Measurements from ENCODE around the gene AKAP6. TPM values are rescaled to one million over a fixed set of nuclear protein-coding genes. Genes with fewer than 3 reads are reported as not detected.

AKAP6 gene
- total RNA-seq, 1 experiment from 2014 or later, result 1.1 TPM

DNA sequence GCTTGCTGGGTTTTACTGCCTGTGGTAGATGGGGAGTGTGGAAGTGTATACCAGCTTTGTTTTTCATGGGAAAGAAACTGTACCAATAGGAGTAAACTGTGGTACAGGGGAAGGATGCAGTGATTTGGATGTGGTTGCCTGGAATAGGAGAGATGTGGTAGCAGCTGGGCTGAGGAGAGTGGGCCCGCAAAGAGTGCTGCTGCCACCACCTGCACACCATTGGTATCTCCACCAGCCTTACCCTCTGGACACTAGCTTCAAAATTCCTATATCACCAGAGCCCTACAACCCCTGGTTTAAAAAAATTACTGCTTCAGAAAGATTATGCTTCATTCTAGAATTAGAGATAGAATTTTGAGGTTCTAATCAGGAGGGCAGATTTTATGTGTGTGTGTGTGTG, 53.6 kb downstream of the AKAP6 start:
- no peaks in the 10 kb centered on the region for H3K79me1 ChIP-seq (ENCODE audit: insufficient read depth, low read depth, low read length, poor library complexity, severe bottlenecking)
- no peak overlapping the region for H3K56ac ChIP-seq (ENCODE audit: insufficient read length, low read depth, low read length)
- H4K8ac ChIP-seq (replicated peaks; ENCODE audit: insufficient read length, low read depth, low read length), result no peak overlapping the region
- no peak overlapping the region for H3K27ac ChIP-seq (ENCODE audit: insufficient read length, low read depth, low read length)
- no peak overlapping the region for H3K23ac ChIP-seq (ENCODE audit: insufficient read length, low read depth, low read length)
- H2BK15ac ChIP-seq (ENCODE audit: low read depth, low read length), result no peak overlapping the region
- no peak overlapping the region for H3K9ac ChIP-seq (ENCODE audit: extremely low read depth, insufficient read length, low read length)
- no peak overlapping the region for H3K14ac ChIP-seq (ENCODE audit: insufficient read depth, low read length)
- no peaks in the 10 kb centered on the region for H4K20me1 ChIP-seq (ENCODE audit: control insufficient read depth, insufficient read depth, insufficient read length)
- no peaks in the 10 kb centered on the region for H3K79me2 ChIP-seq (ENCODE audit: insufficient read depth, low read length)
- H3K23me2 ChIP-seq (ENCODE audit: insufficient read length, low read depth, low read length, poor library complexity, severe bottlenecking), result no peaks in the 10 kb centered on the region
- H3K4ac ChIP-seq (ENCODE audit: low read depth, low read length), result no peak overlapping the region
- no peaks in the 10 kb centered on the region for H3K36me3 Mint-ChIP-seq (ENCODE audit: insufficient read depth in 1 of 3, low read depth in 3 of 3)
- H2BK5ac ChIP-seq (ENCODE audit: insufficient read length, low read length), result no peak overlapping the region
- H3K4me1 ChIP-seq (ENCODE audit: insufficient read depth, low read length), result no peaks in the 10 kb centered on the region
- no peak overlapping the region for H3K4me2 ChIP-seq (ENCODE audit: insufficient read depth, insufficient read length, low read length)
- H3K18ac ChIP-seq (ENCODE audit: insufficient read length, low read depth, low read length), result no peak overlapping the region
- no peak overlapping the region for H4K91ac ChIP-seq (ENCODE audit: insufficient read length, low read depth, low read length)
- no peak overlapping the region for H2AFZ ChIP-seq (ENCODE audit: low read length)
- H2AK5ac ChIP-seq (ENCODE audit: insufficient read length, low read length), result no peak overlapping the region
- H3K27me3 Mint-ChIP-seq (ENCODE audit: low read depth), result no peaks in the 10 kb centered on the region
- no peak overlapping the region for H2BK12ac ChIP-seq (ENCODE audit: insufficient read length, low read depth, low read length)
- no CpG with 5 or more reads among the region's 1 CpG for whole genome bisulfite sequencing (ENCODE audit: extremely low coverage, insufficient read length, low lambda C conversion rate)
- H3K9me3 Mint-ChIP-seq, result no peaks in the 10 kb centered on the region
- H3K4me1 Mint-ChIP-seq, result no peaks in the 10 kb centered on the region
- no peak for DNase-seq
- H2BK20ac ChIP-seq (ENCODE audit: low read depth, low read length, poor library complexity, severe bottlenecking), result no peak overlapping the region
- H3T11ph ChIP-seq (ENCODE audit: low read length), result no peak overlapping the region
- no peak overlapping the region for H4K5ac ChIP-seq (ENCODE audit: insufficient read length, low read depth, low read length)
- H3K9me3 ChIP-seq (ENCODE audit: control insufficient read depth, low read depth, low read length), result no peaks in the 10 kb centered on the region
- TF ChIP-seq, protein P1, sequence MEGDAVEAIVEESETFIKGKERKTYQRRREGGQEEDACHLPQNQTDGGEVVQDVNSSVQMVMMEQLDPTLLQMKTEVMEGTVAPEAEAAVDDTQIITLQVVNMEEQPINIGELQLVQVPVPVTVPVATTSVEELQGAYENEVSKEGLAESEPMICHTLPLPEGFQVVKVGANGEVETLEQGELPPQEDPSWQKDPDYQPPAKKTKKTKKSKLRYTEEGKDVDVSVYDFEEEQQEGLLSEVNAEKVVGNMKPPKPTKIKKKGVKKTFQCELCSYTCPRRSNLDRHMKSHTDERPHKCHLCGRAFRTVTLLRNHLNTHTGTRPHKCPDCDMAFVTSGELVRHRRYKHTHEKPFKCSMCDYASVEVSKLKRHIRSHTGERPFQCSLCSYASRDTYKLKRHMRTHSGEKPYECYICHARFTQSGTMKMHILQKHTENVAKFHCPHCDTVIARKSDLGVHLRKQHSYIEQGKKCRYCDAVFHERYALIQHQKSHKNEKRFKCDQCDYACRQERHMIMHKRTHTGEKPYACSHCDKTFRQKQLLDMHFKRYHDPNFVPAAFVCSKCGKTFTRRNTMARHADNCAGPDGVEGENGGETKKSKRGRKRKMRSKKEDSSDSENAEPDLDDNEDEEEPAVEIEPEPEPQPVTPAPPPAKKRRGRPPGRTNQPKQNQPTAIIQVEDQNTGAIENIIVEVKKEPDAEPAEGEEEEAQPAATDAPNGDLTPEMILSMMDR (conservative IDR thresholded peaks at IDR 0.05), result peak; percentile 62
- no peaks in the 10 kb centered on the region for H3K27me3 ChIP-seq (ENCODE audit: insufficient read depth, low read length)
- H3K4me3 Mint-ChIP-seq, result no peak overlapping the region
- no peak overlapping the region for H3K27ac Mint-ChIP-seq
- no peak overlapping the region for H2BK120ac ChIP-seq (ENCODE audit: low read depth, low read length, poor library complexity, severe bottlenecking)

Data from H9 (cell line).